BE2C (cell line): ENCODE results near the gene HOXA11.

Experiments used
- DNase-seq: peaks from one replicate; pipeline ENCODE4 v3.0.0-alpha.2; 2020
- H3K27me3 ChIP-seq: fragments of 250-450 bp; sonication (Bioruptor Pico); 2 replicates; pipeline ENCODE4 v1.5.1; 2020; ENCODE audit warnings: mild to moderate bottlenecking
- H3K36me3 ChIP-seq: fragments of 250-450 bp; sonication (Bioruptor Pico); 2 replicates; pipeline ENCODE4 v1.5.1; 2020; ENCODE audit warnings: mild to moderate bottlenecking
- H3K4me1 ChIP-seq: fragments of 250-450 bp; sonication (Bioruptor Pico); 2 replicates; pipeline ENCODE4 v1.5.1; 2020
- H3K4me3 ChIP-seq: 2 replicates; pipeline ENCODE4 v1.5.1; 2011; ENCODE audit warnings: low read depth, low read length
- H3K9me3 ChIP-seq: fragments of 250-450 bp; sonication (Bioruptor Pico); 2 replicates; pipeline ENCODE4 v1.5.1; 2020
- TF ChIP-seq, protein P1 (sequence below): IDR thresholded peaks from 2 replicates; pipeline ENCODE4 v1.5.1; 2012; ENCODE audit warnings: mild to moderate bottlenecking, low read depth, low read length

Gene HOXA11

DNA sequence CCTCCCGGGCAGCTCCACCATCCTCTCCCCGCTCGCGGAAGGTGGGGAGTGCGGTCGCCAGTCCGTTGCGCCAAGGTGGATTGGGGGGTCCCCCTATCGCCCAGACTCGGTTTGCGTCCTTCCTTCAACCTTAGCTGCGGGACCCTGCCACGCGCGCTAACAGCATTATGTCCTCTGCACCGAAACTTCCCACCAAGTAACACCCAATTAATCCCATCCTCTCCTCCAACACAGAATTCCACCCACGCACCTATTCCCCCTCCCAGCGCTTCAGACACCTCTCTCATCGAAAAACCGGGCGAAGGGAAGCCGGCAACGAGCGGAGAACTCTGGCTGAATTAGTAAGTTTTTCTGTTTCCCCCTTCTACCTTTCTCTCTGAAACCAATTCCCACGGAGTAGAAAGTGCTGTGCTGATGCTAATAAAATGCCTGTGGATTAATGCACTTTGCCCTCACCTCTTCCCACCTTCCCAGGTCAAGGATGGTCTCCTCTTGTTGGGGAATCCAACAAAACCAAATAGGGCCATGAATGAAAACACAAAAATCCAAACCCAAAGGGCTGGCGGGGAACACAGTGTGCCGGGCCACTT lies 33.6 kb downstream of the HOXA11 start:
- Histone ChIP-seq H3K36me3 (no peaks in the 10 kb centered on the region), H3K9me3 (no peaks in the 10 kb centered on the region), H3K27me3 (peaks cover 100% of the 10 kb centered on the region), H3K4me1 (no peaks in the 10 kb centered on the region), H3K4me3 (peak overlapping the region; percentile 56)
- no peak for DNase-seq
- TF ChIP-seq, protein P1, sequence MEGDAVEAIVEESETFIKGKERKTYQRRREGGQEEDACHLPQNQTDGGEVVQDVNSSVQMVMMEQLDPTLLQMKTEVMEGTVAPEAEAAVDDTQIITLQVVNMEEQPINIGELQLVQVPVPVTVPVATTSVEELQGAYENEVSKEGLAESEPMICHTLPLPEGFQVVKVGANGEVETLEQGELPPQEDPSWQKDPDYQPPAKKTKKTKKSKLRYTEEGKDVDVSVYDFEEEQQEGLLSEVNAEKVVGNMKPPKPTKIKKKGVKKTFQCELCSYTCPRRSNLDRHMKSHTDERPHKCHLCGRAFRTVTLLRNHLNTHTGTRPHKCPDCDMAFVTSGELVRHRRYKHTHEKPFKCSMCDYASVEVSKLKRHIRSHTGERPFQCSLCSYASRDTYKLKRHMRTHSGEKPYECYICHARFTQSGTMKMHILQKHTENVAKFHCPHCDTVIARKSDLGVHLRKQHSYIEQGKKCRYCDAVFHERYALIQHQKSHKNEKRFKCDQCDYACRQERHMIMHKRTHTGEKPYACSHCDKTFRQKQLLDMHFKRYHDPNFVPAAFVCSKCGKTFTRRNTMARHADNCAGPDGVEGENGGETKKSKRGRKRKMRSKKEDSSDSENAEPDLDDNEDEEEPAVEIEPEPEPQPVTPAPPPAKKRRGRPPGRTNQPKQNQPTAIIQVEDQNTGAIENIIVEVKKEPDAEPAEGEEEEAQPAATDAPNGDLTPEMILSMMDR: no peak

DNA sequence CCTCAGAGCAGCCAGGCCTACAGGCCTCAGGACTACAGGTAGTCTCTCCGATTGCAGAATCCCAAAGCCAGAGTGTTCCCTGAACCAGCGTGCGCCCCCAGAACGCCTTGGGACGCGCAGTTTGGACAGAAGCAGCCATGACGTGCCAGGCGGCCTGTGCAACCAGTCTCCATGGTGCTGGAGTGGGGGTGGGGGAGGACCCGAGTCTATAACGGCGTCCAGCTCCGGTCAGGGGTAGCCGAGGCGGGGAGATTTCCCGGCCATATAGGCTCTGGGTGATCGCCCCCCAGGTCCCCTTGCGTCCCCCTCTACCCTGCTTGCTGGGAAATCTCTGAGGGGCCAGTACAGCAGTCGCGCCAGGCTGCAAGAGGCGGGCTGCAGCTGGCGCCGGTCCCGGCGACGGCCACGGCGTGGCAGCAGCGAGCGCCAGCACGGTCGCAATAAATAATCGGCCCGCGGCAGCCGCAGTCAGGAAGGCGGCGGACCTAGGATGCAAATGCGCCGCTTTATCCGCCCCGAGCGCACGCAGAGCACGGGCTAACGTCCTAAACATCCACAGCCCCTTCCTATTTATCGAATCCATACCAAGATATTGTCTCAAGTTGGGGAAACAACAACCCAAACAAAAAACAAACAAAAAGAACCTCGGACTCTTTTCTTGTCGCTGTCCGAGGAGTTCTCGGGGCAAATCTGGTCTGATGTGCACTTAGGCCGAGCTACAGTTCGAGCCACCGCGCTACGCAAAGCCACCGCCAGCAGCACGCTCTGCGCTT lies 34.3 kb downstream of the HOXA11 start:
- Histone ChIP-seq H3K36me3 (no peaks in the 10 kb centered on the region), H3K9me3 (no peaks in the 10 kb centered on the region), H3K27me3 (peaks cover 100% of the 10 kb centered on the region), H3K4me1 (no peaks in the 10 kb centered on the region), H3K4me3 (peak overlapping the region; percentile 56)
- TF ChIP-seq, protein P1: peak; percentile 72
- peak; percentile 77 for DNase-seq

DNA sequence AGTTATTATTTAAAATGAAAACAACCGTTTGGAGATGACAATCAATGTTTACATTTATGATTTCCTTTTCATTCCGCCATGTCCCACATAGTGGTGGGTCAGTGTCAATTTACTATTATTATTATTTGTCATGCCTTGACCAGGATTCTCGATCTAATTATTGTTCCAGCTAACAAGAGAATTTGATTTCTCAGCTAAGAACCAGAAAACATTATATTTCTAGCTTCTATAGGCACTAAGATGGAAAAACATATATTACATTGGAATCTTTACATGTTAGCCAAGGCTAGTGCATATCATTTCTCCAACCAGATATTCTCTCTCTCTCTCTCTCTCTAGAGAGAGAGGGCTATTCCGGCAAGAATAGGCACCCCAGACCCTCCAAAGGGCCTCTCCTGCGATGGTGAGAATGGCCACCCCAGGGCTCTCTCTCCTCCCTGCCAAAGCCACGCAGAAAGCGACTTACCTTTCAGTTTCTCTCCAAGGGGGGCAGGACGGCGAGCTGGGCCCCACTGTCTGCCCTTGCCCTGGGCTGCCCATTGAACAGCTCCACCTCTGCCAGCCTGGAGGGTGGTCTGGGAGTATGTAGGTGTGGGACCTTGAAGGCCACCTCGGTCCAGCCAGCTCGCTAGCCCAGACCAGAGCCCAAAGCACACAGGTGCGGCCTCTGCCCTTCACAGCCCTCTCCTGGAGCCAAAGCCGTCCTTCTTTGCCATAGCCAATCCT lies 35.0 kb downstream of the HOXA11 start:
- H3K27me3 ChIP-seq: peaks cover 100% of the 10 kb centered on the region
- no peak for DNase-seq
- TF ChIP-seq, protein P1: no peak
- no peaks in the 10 kb centered on the region for H3K4me1 ChIP-seq
- H3K9me3 ChIP-seq: no peaks in the 10 kb centered on the region
- peak overlapping the region; percentile 56 for H3K4me3 ChIP-seq
- no peaks in the 10 kb centered on the region for H3K36me3 ChIP-seq

DNA sequence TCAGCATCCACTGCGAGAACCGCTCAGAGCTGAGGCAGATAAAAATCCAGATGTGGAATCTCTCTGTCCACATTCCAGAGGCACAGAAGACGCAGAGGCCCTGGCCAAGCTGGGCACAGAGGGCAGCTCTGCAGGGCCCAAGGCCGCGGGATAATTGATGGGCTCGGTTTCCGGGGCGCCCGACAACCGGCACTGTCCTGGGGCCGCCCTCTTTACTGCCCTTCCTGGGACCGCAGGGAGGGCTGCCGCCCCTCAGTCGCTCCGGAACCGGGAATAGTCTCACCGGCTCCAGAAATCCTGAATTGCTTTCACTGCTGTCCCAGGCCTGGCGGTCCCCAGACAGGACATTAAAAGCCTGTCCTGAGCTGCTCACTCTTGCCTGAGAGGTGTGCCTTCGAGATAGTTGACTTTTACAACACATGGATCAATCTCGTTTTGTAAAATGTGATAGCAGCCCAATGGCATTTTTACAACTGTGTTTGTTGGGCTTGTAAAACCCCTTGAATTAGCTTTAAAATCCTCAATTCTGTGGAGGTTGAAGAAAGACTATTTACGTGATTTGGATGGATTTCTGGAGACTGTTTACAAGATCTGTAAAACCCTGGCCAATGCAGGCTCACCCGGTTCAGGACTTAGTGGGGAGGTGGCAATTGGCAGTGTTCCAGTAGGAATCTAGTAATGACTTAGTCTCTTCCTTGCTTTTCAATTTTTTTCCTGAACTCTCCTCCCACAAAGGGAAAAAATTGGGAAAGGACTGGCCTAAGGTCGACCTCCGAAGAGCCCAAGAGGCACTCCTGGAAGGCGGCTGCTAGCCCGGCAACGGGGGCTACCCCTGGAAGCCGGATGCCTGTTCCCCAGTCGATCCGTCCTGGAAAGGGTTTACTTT lies 36.0 kb downstream of the HOXA11 start:
- no peak for DNase-seq
- TF ChIP-seq, protein P1: no peak
- H3K36me3 ChIP-seq: no peaks in the 10 kb centered on the region
- no peaks in the 10 kb centered on the region for H3K9me3 ChIP-seq
- H3K27me3 ChIP-seq: peaks cover 100% of the 10 kb centered on the region
- no peak overlapping the region for H3K4me3 ChIP-seq
- no peaks in the 10 kb centered on the region for H3K4me1 ChIP-seq

DNA sequence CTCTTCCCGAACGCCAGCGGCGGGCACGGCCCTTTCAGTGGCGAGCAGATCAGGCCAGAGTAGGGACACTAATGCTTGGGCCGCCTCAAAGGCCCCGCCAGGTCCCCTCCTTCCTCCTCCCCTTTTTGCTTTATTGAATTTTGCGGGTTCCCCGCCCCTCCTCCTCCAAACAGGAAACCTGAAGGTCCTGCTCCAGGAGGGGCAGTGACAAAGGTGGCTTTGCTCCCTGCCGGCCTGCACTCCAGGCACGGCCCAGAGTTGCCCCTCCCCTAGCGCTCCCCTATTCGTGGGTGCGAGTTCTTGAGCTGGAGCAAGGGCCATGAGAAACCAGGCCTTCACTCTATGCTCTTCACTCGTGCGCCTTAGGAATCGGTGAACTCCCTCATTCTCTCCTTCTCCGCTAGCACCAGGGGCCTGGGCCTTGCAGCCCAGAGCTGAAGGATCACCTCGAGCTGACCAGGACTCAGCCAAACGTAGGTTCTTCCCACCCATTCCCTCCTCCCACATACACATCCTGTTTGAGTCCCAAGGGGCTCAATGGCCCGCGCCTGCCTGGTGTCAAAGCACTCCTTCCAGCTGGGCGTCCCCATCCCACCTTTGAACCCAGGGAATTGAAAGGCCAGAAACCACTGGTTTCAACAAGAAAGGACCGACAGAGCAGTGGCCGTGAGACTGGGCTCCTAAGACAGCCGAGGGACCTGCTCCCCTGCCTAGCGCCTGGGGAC lies 36.8 kb downstream of the HOXA11 start:
- peak; percentile 4 for DNase-seq
- H3K36me3 ChIP-seq: no peaks in the 10 kb centered on the region
- peak overlapping the region; percentile 33 for H3K4me3 ChIP-seq
- peaks cover 100% of the 10 kb centered on the region for H3K27me3 ChIP-seq
- H3K9me3 ChIP-seq: no peaks in the 10 kb centered on the region
- TF ChIP-seq, protein P1: no peak
- no peaks in the 10 kb centered on the region for H3K4me1 ChIP-seq
